Measurements from ENCODE around the gene PTPRT. TPM values are rescaled to one million over a fixed set of nuclear protein-coding genes. Genes with fewer than 3 reads are reported as not detected.

PTPRT gene
- total RNA-seq, 1 experiment from 2014 or later = not detected

DNA sequence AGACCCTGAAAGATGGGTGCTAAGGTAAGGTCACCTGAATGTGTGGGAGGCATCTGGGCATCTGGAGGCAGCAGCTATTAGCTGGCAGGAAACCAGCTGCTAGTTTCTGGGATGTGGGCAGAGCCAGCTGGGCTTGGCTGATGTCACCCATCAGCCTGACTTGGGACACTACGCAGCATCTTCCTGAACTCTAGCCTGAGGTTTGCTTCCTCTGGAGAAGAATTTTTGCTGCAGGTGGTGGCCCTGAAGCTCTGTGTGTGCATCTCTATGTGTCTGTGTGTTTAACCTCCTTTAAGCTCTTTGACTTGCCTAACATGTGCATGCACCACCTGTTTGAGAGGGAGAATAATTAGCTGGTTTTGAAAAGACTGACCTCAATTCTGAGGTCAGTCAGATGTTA lies 1106.4 kb downstream of the PTPRT start:
- ChIA-PET POLR2A (ENCODE audit: low non-redundant PET) (no interaction called here), CTCF (no interaction called here)
- Histone ChIP-seq H3K27me3 (replicated peaks; ENCODE audit: insufficient read depth, low read depth, low read length, poor library complexity) (no peaks in the 10 kb centered on the region), H3K36me3 (ENCODE audit: insufficient read depth, low read length, poor library complexity, severe bottlenecking) (no peaks in the 10 kb centered on the region), H3K4me3 (ENCODE audit: low read depth, low read length, poor library complexity, severe bottlenecking) (no peak overlapping the region), H3K27ac (ENCODE audit: low read depth, low read length, poor library complexity, severe bottlenecking) (no peak overlapping the region), H3K4me1 (ENCODE audit: insufficient read depth, low read length, poor library complexity, severe bottlenecking) (no peaks in the 10 kb centered on the region), H3K9me3 (ENCODE audit: low read depth, low read length, poor library complexity, severe bottlenecking) (no peaks in the 10 kb centered on the region)
- no TSS peak for BruUV-seq (replicated peaks)
- TF ChIP-seq, protein P1, sequence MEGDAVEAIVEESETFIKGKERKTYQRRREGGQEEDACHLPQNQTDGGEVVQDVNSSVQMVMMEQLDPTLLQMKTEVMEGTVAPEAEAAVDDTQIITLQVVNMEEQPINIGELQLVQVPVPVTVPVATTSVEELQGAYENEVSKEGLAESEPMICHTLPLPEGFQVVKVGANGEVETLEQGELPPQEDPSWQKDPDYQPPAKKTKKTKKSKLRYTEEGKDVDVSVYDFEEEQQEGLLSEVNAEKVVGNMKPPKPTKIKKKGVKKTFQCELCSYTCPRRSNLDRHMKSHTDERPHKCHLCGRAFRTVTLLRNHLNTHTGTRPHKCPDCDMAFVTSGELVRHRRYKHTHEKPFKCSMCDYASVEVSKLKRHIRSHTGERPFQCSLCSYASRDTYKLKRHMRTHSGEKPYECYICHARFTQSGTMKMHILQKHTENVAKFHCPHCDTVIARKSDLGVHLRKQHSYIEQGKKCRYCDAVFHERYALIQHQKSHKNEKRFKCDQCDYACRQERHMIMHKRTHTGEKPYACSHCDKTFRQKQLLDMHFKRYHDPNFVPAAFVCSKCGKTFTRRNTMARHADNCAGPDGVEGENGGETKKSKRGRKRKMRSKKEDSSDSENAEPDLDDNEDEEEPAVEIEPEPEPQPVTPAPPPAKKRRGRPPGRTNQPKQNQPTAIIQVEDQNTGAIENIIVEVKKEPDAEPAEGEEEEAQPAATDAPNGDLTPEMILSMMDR (conservative IDR thresholded peaks at IDR 0.05; ENCODE audit: low read depth, low read length) = no peak
- no peak for TF ChIP-seq EZH2 (IDR thresholded peaks at IDR 0.05; ENCODE audit: borderline replicate concordance, low read depth, low read length, poor library complexity, severe bottlenecking)
- no peak for DNase-seq (ENCODE audit: low spot score)
- intact Hi-C loops (cut with micrococcal nuclease; ENCODE audit: unreplicated experiment) = no loop called here

DNA sequence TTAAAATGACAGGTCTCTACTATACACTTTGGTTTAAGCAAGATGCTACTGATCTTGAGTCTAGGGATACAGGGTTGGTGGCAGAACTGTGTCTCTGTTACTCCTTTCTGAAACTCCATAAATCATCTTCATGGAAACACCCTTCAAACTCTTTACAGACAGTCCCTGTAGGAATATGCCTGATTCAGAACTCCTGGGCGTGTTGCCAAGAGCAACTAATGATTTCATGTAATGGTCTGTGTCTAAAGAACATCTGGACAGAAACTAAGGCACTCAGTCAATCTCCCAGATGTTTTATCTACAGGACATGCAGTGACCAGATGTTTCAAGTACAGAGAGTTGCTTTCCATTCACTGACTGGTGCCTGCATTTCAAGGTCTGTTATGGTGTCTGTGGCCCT lies 1107.1 kb downstream of the PTPRT start:
- Histone ChIP-seq H3K27me3 (replicated peaks; ENCODE audit: insufficient read depth, low read depth, low read length, poor library complexity) (no peaks in the 10 kb centered on the region), H3K4me3 (ENCODE audit: low read depth, low read length, poor library complexity, severe bottlenecking) (no peak overlapping the region), H3K36me3 (ENCODE audit: insufficient read depth, low read length, poor library complexity, severe bottlenecking) (no peaks in the 10 kb centered on the region), H3K4me1 (ENCODE audit: insufficient read depth, low read length, poor library complexity, severe bottlenecking) (no peaks in the 10 kb centered on the region), H3K9me3 (ENCODE audit: low read depth, low read length, poor library complexity, severe bottlenecking) (no peaks in the 10 kb centered on the region), H3K27ac (ENCODE audit: low read depth, low read length, poor library complexity, severe bottlenecking) (no peak overlapping the region)
- ChIA-PET POLR2A (ENCODE audit: low non-redundant PET) (no interaction called here), CTCF (no interaction called here)
- TF ChIP-seq, protein P1 (conservative IDR thresholded peaks at IDR 0.05; ENCODE audit: low read depth, low read length) = no peak
- TF ChIP-seq EZH2 (IDR thresholded peaks at IDR 0.05; ENCODE audit: borderline replicate concordance, low read depth, low read length, poor library complexity, severe bottlenecking) = no peak
- no TSS peak for BruUV-seq (replicated peaks)
- intact Hi-C loops (cut with micrococcal nuclease; ENCODE audit: unreplicated experiment) = no loop called here
- peak; percentile 39 for DNase-seq (ENCODE audit: low spot score)

DNA sequence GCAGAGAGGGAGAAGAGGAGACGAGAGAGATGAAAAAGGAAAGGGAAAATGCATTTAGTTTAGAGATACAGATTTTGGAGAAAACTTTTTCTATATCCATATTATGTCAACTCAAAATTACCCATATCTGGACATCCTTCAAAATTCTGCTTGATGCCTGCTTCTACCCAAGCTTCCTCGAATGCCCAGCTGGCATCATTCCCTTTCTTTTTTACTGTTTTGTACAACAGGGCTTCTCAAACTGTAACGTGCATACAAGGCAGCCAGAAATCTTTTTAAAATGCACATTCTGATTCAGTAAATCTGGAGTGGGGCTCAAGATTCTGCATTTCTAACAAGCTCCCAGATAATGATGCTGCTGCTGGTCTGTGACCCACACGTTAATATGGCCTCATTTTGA lies 1108.8 kb downstream of the PTPRT start:
- ChIA-PET CTCF (no interaction called here), POLR2A (ENCODE audit: low non-redundant PET) (no interaction called here)
- intact Hi-C loops (cut with micrococcal nuclease; ENCODE audit: unreplicated experiment) = no loop called here
- H3K4me3 ChIP-seq (ENCODE audit: low read depth, low read length, poor library complexity, severe bottlenecking) = no peak overlapping the region
- H3K36me3 ChIP-seq (ENCODE audit: insufficient read depth, low read length, poor library complexity, severe bottlenecking) = no peaks in the 10 kb centered on the region
- no TSS peak for BruUV-seq (replicated peaks)
- no peaks in the 10 kb centered on the region for H3K4me1 ChIP-seq (ENCODE audit: insufficient read depth, low read length, poor library complexity, severe bottlenecking)
- no peak overlapping the region for H3K27ac ChIP-seq (ENCODE audit: low read depth, low read length, poor library complexity, severe bottlenecking)
- no peak for DNase-seq (ENCODE audit: low spot score)
- TF ChIP-seq EZH2 (IDR thresholded peaks at IDR 0.05; ENCODE audit: borderline replicate concordance, low read depth, low read length, poor library complexity, severe bottlenecking) = no peak
- TF ChIP-seq, protein P1 (conservative IDR thresholded peaks at IDR 0.05; ENCODE audit: low read depth, low read length) = no peak
- no peaks in the 10 kb centered on the region for H3K9me3 ChIP-seq (ENCODE audit: low read depth, low read length, poor library complexity, severe bottlenecking)
- H3K27me3 ChIP-seq (replicated peaks; ENCODE audit: insufficient read depth, low read depth, low read length, poor library complexity) = no peaks in the 10 kb centered on the region
